HT-29 (cell line): ENCODE results near the gene ACOXL. TPM values are rescaled to one million over a fixed set of nuclear protein-coding genes. Genes with fewer than 3 reads are reported as not detected.
"Not testable (repeated sequence)": the region's sequence is repeated elsewhere in the genome, so short reads cannot be mapped to it uniquely, and the experiment has no call there.

Source experiments
- DNase-seq: peaks from one replicate; pipeline ENCODE4 v3.0.0-alpha.2; 2015; ENCODE audit warnings: low spot score
- total RNA-seq: library from RNA; depleted of rRNA; stranded (reverse); fragments of >200 nt; shearing (Covaris generic); gene quantifications from 2 replicates; pipeline ENCODE4 v1.2.3, GENCODE V29; 2014

The ACOXL gene
- total RNA-seq, 1 experiment from 2014 or later: 3.9 TPM

DNA sequence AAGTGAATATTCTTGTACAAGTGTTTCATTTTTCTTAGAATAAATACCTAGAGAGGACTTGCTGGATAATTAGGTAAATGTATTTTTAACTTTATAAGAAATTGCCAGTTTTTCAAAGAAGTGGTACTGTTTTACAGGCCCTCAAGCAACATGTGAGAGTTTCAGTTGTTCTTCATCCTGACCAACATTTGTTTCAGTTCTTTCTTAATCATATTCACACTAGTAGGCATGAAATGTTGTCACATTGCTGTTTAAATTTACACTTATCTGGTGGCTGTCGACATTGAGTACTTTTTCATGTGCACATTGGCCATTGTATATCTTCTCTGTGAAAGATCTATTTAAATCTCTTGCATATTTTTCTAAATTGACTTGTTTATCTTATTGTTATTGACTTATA, 178.1 kb downstream of the ACOXL start:
- DNase-seq: no peak

GRCh38 chr2:110919738-110920137, 187.4 kb downstream of the ACOXL start:
- DNase-seq: no peak

- no peak for DNase-seq
Observed at GRCh38 chr2:110925479-110925878, 193.1 kb downstream of the ACOXL start.

DNA sequence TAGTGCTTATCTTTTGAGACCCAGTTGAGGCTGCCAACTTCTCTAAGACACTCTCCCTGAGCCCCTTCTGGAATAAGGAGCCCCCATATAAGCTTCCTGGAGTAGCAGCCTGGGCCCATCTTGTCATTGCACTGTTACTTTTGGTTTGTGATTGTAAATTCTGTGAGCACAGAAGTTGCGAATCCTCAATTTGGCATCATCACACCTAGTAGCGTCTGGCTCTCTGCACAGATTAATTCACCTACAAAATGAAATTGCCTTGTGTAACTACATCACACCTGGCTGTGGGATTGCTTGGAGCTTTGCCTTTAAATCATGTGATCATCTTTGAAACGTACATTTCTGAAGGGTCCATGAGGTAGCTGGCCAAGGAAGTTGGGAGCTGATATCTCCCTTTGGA, 195.2 kb downstream of the ACOXL start:
- no peak for DNase-seq

- no peak for DNase-seq
Observed at GRCh38 chr2:110929528-110929927, 197.2 kb downstream of the ACOXL start.

GRCh38 chr2:110931648-110932047, 199.3 kb downstream of the ACOXL start:
- no peak for DNase-seq

DNA sequence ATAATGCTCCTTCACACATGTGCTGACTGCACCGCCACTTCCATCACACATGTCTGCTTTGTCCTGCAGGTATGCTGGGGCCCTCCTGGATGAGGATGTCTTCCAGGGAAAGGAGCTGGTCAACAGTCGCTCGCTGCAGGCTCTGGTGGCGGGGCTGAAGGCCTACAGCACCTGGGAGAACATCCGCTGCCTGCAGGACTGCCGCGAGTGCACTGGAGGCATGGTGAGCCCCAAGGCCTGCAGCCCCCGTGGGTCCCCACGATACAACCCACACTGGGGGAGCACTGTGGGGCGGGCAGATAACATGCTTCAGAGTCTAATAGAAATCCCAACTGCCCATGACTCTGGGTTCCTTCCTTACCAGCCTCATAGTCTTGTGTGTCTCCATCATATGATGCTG, 201.0 kb downstream of the ACOXL start:
- DNase-seq: no peak

DNA sequence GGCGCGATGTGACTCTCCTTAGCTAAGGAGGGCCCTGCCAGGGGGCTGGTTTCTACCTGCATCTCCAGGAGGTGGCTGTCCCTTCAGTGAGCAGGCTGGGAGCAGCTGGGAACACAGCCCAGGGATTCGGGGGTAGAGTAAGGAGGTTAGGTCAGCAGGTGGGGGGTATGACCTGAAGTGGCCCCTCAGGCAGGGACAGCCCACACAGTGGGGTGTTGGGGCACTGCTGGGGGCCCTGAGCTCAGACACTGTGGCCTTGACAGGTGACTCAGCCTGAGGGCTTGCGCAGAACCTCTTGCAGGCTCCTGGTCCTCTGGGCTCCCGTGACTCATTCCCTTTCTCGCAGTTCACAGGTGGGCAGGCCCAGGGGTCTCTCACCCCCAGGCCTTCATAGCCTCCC, 202.6 kb downstream of the ACOXL start:
- no peak for DNase-seq

GRCh38 chr2:110940376-110940910, 208.1 kb downstream of the ACOXL start:
- no peak for DNase-seq

DNA sequence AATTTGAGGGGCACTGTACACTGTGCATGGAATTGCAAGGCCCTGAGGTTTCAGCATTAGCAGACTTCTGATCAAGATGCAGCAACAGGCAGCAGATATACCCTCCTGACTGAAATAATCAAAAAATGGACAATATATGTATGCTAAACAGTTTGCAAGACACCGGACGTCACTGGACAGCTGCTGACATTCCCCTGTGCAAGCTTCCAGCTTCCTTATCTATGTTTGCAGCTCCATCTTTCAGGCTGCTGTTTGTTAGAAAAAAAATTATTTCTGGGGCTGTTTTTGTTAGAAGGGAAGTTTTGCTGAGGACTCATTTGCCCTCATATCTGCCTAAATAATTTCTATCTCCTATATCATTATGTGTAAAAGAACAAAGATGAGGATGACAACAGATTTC, 208.9 kb downstream of the ACOXL start:
- no peak for DNase-seq

DNA sequence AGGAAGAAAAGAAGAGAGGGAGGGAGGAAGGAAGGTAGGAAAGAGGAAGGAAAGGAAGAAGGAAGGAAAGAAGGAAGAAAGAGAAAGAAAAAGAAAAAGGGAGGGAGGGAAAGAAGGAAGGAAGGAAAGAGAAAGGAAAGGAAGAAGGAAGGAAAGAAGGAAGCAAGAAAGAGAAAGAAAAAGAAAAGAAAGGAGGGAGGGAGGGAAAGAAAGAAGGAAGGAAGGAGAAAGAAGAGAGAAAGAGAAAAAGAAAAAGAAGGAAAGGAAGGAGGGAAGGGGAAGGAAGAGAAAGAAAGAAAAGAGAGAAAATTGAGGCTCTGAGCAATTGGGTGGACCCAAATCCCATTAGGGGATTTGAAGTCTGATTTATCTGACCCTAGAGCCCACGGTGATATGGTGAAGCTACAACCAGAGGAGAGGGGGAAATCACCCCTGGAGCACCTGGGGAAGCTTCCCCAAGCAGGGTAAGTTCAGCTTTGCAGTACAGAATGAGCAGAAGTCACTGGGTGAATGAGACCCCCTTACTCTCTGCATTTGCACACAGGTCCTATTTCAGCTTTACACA, 210.8 kb downstream of the ACOXL start:
- DNase-seq: no peak

GRCh38 chr2:110946902-110947301, 214.5 kb downstream of the ACOXL start:
- DNase-seq: no peak

DNA sequence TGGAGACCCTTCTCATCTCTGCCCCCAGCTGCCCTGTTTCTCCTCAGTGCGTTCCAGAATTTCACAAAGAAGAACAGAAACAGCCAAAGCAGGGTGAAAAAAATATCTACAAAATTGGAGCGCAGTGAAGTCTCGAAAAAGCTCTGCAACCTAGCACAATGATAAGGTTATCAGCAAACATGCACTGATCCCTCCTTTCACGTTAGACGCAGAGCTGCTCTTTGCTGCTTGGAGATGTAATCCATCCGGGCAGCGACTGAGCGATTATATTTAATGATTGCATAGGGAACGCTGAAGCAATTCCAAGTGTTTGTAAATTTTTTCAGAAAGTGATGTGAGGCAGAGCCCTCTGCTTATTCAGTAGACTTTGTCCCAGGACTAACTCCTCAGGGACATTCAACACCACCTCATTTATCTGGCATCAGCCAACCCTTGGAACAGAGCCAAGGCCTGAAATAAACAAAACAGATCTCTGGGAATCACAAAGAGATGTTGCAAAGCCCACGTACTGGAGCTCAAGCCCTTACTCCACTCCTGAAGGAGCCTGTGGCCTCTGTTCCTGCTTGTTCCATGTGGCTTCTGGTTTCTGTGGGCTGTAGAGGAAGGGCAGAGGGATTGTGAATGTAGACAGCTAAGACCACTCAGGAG, 215.8 kb downstream of the ACOXL start:
- DNase-seq: no peak

- no peak for DNase-seq
Observed at GRCh38 chr2:110950281-110950680, 217.9 kb downstream of the ACOXL start.

GRCh38 chr2:110955045-110955444, 222.7 kb downstream of the ACOXL start:
- DNase-seq: no peak

DNA sequence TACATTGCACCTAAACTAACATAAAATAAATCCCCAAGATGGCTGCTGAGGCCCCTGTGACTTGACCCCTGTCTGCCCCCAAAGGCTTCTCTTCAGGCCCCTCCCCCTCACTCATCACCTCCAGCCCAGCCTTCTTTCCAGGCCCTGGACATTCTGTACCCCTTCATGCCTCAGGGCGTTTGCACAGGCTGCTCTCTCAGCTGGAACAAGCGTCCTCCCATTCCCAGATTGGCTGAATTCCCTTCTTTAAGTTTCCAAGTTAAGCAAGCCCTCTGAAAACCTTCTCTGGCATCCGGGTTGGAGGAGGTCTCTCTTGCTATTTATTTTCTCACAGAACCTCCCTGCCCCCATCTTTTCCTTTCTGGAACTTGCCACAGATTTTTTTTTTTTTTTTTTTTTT, 223.2 kb downstream of the ACOXL start:
- no peak for DNase-seq

DNA sequence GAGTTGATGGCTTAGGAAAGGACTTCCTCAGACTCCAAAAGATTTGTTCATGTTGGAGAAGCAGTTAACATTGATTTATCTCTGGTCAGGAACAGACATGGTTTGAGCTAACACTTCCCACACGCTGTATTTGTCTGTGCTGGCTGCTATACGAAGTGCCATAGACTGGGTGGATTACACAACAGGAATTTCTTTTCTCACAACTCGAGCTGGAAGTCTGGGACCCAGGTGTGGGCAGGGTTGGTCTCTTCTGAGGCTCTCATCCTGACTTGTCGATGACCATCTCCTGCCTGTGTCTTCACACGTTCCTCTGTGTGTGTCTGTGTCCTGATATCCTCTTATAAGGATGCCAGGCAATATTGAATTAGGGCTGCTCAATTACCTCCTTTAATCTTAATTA, 224.9 kb downstream of the ACOXL start:
- no peak for DNase-seq

DNA sequence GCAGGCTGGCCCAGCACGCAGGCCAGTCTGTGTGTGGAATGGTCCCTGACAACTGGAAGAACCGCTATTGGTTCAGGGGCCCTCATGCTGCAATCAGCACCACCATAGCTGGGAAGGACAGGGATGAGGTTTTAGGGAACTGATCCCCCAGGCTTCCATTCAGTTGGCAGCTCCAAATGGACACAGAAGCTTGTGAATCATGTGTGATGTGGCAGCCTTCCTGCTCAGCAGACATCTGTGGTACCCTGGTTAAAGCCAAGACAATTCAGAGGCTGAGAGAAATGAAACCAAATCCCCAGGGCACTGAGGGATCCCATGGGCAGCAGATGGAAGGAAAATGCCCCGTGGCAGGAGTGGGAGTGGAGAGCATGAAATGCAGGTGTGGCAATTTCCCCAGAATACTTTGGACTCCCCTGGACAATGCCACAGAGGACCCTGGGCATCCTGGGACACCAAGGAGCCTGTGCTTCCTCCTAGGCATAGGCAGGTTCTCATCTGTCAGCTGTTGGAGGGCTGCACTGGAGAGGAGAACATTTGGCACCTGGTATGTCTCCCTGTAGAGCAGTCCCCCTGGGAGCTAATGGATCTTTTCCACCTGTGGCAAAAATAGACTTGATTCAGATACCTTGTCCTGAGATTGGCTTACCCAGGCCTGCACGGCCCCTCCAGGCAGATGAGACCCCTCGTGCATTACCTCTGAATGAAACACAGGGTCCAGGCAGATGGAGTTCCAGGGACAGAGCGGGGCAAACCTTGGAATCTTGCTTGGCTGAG, 226.2 kb downstream of the ACOXL start:
- no peak for DNase-seq

DNA sequence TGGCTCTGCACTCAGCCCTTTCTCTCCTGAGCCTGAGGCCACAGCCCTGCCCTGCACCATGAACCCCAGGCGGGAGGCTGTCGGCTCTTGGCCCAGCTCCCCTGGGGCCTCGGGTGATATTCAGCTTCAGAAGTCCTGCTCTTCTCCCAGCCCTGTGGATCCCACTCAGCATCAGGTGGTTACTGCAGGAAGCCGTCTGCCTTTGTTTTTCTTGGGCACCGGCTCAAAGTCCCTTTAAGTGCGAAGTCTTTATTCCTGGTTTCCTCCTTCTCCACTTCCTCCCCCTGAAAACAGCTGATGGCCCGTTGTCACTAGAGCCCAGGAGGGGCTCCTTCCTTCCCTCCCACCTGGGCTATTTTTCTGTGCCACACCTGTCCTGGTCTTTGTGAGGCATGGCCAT, 226.8 kb downstream of the ACOXL start:
- DNase-seq: no peak

GRCh38 chr2:110960281-110960680, 227.9 kb downstream of the ACOXL start:
- no peak for DNase-seq

- DNase-seq: no peak
Observed at GRCh38 chr2:110960954-110961353, 228.6 kb downstream of the ACOXL start.

- not testable (repeated sequence) for DNase-seq
Observed at GRCh38 chr2:110961643-110962042, 229.3 kb downstream of the ACOXL start.

- no peak for DNase-seq
Observed at GRCh38 chr2:110969696-110970095, 237.3 kb downstream of the ACOXL start.
